Fibroblast of peridontal ligament (primary cell): ENCODE data around the gene ROR1.

Source experiments
- DNase-seq: peaks from one replicate; pipeline ENCODE4 v3.0.0-alpha.2; 2010; ENCODE audit errors: extremely low read depth

Gene ROR1

DNA sequence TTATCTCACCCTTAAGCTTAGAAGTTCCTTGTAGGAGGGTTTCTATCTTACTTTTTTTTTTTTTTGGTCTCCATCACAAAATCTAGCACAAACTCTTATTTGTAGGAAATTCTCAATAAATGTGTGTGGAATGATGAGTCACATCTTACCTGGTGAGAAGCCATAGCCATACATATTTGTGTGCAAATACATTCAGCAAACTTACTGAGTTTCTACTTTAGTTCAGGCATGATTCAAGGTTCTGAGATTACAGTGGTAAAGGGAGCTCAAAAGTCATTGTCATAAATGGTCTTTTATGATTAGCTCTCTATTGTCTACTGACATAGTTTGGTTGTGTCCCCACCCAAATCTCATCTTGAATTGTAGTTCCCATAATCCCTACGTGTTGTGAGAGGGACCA, 236.5 kb downstream of the ROR1 start:
- DNase-seq = no peak

DNA sequence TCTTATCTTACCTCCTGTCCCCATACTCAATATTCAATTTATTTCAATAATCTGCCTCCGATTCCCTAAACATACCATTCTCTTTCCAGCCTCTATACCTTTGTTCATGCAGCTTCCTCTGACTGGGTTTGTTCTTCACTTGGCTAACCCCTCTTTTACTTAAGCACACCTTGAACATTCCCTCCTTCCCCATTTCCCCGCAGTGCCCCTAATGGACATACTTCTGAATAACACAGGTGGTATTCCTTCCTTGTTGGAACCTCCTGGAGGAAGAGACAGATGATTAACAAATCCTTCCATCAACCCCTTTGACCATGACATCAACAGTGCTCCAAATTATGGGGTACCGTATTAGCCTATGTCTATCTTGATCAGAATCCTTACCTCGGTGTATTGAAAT, 239.6 kb downstream of the ROR1 start:
- DNase-seq = no peak

DNA sequence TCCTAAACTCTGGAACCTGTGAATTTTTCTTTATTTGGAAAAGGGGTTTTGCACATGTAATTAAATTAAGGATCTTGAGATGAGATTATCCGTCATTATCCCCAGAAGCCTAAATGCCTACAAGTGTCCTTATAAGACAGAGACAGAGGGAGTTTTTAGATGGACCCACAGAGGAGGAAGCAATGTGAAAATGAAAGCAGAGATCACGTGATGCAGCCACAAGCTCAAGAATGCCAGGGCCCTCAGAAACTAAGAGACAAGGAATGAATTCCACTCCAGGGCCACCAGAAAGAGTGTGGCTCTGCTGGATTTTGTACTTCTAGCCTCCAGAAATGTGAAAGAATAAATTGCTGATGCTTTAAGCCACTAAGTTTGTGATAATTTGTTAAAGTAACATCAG, 246.0 kb downstream of the ROR1 start:
- DNase-seq = peak; percentile 79

DNA sequence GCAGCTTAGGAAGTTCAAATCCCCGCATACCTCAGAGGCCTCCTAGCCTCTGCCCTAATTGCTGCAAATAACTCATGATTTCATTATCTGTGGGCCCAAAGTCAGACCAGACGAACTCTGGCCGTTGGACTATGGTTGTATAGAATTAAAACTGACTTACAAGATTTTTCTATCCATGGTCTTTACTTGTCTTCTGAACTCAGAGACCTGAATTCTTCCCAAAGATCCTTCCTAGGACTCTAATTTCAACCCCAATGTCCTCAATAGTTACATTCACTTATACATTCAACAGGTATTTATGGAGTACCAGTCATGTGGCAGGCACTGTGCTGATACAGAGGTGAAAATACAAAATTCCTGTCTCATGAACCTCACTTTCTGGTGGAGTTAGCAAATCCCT, 247.2 kb downstream of the ROR1 start:
- no peak for DNase-seq

DNA sequence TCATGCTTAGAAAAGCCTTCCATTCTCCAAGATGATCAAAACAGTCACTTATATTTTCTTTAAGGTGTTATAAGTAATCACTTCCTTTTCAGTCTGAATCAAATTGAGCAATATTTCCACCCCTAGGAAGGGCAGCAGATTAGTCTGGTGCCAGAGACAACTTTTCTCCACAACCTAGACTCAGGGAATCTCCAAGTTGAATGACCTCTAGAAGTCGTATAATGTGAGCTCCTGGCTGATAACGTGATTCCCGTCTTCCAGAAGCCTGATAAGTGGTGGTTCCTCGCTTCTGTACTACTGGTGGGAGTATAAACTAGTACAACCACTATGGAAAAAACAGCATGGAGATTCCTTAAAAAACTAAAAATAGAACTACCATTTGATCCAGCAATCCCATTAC, 251.2 kb downstream of the ROR1 start:
- no peak for DNase-seq

DNA sequence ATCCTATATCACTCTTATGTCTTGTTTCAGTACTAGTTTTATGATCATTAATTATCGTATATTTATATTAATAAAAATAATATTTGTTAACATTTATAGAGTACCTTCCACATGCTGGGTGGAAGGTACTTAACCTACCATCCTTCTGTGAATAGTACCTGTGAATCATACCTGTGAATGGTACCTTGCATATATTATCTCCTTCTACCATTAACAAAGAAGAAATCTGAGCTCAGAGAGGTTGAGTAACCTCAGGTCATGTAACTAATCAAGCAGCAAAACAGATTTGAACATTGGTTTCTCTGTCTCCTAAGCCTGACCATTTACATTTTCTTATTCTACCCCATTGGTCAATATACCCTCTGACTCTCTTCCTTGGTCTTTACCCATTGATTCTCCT, 255.2 kb downstream of the ROR1 start:
- DNase-seq = no peak

DNA sequence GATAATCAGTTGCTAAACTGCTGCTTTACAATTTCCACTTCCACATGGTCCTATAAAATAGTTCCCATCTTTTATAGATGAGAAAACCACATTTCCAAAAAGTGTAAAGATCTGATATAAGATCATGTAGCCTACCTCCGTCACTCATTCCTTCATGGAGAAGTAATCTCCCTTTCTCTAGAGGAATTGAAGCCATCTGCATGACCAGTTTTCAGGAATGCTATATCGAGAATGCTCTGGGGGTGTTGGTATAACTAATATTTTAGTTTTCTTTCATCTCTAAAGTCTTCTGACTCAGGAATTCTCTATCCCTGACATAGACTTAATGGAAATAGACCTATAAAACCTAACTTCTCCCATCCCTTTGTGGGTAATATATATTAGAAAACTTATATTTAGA, 256.6 kb downstream of the ROR1 start:
- DNase-seq = no peak

DNA sequence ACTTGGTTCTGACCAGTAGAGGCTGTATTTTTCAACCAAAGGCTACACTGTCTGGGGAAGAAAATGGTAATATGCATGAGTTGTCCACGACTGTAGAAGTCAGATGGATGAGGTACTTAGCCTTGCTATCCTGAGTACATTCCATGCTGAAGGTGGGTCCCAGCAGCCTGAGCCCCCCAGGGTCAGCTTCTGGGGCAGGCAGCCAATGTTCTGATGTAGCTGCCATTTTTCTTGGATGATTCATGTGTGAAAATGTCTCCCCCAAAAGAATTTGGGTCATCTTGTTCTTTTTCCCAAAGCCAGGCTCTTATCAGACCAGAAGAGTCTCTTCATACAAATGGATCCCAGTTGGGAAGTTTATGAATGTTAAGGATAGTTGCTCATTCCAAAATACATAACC, 257.4 kb downstream of the ROR1 start:
- no peak for DNase-seq

DNA sequence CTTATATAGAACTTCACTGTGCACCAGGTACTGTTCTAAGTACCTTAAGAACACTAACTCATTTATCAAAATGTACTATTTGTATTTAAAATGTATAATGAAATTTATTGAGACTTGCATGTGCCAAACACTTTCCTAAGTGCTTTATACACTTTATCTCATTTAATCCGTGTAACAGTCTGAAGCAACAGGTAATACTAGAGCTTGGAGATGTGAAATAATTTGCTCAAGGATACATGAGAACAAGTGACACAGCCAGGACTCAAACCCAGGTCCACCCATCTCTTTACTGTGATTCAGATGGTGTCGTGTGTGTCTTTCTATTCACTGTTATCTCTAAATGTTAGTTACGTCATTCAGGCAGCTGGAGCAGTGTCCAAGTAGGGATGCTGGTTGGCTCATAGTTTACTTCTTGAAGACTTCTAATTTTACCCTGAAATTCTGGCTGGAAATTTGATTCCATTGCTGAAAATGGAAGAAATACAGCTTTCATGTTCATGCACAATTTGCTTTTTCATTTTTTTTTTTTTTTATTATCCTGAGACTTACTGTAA, 259.9 kb downstream of the ROR1 start:
- peak; percentile 90 for DNase-seq

DNA sequence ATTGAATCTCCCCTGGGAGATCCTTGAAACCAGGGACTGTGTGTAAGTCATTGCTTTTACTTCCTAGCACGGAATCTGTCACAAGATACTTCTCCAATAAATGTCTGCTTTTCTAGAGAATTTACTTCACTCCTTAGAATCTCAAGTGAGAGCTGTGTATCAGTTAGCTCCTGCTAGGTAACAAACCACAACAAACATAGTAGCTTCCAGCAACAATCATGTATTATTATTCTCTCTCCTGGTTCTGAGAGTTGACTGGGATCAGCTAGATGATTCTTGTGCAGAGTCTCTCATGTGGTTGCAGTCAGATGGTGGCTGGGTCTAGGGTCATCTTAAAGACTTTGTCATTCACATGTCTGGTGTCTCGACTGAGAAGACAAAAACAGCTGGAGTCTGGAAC, 262.7 kb downstream of the ROR1 start:
- DNase-seq = no peak

DNA sequence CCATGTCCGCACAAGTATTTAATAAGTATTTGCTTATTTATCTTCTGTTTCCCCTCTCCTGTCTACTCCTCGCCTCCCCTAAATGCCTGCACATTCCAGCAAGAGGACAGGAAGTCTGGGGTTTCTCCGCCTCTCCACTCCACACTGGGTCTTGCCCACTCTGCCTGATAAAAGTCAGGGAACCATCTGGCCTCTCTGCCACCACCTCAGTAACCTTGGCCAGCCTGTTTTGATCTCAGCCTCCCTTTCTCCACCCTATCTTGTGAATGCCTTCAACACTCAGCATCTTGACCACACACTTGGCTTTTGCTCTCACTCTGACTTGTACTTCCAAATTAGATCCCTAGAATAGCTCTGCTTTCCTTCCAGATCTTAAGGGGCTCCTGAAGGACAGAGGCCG, 264.3 kb downstream of the ROR1 start:
- peak; percentile 43 for DNase-seq

DNA sequence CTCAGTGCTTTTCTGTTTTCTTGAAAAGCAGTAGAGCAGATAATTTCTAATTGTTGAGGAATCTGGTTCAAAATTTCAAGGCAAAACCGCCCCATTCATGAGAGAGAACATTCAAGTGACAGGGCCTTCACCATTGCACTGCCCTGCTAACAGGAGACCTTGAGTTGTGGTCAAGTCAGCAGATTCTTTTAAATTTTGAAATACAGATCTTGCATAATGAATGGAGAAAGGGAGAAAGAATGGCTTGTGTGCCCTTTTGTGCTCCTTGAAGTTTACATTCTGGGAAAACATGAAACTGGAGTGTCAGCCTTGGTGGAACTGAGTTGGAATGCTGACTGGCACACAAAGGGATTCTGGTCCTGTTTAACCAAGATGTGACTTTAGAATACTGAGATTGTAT, 265.1 kb downstream of the ROR1 start:
- peak; percentile 85 for DNase-seq

DNA sequence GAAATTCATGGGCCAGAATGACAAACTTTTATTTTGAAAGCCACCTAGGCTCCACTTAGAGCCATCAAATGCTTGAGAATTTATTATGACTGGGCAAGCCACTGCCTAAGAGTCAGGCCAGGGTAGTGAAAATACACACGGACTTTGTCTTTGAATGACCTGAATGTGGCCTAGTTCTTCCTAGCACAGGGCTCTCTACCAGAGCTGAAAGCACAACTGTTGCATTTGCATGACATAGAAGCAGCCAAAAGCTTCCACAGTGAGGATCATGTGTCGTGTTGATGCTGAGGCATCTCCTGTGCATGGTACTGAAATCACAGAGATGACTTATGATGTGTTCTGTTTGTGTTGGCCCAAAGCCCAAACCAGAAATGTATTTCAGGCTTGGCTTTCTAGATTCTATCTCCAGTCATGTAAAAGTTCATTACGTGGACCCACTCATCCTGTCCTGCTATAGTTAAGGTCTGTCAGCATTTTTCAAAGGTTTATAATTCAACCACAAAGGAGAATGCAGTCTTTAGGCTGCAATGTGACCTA, 265.6 kb downstream of the ROR1 start:
- peak; percentile 99 for DNase-seq

DNA sequence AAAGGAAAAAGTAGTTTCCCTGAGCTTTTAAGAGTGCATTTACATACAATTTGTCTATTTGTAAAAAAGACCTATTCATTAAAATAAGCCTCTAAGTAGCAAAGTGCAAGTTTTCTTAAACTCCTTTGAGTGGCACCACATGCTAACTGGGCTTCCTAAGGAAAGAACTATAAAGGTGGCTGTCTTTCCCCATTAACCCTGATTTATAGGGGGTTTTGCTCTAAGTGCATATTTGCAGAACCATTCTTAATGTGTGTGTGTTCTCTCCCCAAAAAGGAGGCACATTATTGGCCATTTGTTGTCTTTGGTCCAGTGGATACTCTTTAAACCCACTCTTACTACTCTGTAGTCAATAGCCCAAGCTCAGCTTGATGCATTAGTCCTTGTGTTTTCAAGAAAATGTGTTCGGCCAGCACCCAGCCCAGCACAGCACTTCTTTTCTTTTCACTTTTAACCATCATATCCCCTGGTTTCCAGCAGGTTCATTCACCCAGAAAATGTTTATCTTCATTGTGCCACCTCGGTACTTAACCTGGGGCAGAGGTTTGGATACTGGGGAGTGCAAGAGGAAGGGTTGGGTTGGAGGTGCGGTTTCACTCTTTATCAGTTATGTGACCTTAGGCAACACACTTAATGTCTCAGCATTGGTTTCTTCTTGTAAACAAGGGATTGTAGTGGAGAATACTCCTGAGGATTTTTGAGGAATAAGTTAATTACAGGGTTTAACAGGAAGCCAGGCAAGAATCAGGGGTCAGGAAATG, 267.7 kb downstream of the ROR1 start:
- DNase-seq = no peak

DNA sequence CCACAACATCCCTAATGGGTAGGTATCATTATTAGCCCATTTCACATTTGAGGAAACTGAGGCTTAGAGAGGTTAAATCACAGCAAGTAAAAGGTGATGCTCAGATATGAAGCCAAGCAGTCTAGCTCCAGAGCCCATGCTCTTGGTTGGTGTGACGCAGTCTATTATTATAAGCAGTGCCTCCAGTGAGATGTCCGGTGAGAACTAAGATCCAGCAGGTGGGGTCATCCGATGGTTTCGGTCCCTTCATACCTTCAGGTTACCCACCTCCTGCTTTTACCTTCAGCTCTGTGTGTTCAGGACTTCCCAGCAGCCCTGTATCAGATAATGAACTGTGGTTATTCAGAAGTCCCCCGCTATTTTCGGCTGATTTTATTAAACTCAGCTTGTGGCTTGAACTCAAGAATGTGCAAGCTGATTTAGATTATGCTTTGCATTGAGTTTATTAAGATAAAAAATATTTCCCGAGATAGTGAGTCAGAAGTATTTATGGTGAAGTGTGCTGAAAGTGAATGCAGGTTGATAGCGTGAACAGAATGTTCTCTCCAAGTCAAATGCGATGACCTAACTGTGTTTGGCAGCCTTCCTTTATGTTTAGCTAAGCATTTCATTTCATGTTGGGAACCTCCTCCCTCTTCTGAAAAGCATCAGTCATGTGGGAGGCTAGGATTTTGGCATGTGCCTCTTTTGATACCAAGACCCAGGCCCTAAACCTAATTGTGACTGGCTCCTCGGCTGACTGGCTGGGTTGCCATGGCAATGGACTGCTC, 268.7 kb downstream of the ROR1 start:
- DNase-seq = peak; percentile 96

DNA sequence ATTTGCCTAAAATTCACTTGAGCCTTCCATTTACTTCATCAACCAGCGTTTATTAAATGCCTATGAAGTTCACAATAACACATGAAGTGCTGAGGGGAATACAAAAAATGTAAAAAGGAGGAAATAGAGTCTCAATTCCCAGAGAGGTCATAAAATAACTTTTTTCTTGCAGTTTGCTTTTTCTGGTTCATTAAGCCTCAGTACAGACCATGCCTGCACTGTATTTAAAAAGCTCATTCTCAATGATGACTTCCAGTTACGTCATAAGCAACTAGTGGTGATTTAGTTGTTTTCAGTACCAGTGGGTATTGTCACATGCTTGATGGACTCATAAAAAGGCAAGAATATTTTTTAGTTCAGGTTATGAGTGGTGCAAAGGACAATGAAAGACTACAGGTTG, 269.5 kb downstream of the ROR1 start:
- peak; percentile 42 for DNase-seq

DNA sequence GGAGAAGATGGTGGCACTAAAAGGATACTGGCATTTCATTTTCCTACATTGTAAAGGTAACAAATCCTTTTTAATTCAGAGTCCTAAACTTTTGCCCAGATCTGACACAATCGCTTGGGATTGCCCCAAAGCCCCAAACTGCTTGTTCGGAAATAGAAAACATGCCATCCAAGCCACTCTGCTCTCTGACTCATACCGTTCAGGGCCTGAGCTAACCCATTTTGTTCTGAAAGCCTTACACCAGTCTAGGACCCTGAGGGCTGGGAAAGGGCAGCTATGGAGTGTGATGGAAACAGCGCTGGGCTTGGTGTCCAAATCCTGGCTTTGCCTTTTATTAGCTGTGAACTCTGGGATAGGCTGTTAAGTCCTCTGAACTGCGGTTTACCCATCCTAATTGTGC, 270.2 kb downstream of the ROR1 start:
- peak; percentile 77 for DNase-seq

DNA sequence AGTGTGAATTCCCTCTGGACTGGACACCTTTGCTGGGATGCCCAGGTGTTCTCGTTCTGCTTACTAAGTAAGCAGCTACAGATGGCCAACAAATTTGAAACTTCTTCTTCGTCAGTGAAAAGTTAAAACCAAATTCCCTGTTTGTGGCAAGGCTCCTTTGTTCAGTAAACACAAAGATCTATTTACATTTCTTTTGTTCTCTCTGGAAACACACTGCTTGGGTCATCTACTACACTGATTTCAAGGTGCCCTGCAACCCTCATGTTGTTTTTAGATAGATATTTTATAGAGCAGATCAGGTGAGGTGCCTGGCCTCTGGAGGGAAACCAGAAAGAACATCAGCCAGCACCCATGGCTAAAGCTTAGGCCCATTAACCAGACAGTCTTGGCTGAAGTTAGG, 272.4 kb downstream of the ROR1 start:
- DNase-seq = no peak

DNA sequence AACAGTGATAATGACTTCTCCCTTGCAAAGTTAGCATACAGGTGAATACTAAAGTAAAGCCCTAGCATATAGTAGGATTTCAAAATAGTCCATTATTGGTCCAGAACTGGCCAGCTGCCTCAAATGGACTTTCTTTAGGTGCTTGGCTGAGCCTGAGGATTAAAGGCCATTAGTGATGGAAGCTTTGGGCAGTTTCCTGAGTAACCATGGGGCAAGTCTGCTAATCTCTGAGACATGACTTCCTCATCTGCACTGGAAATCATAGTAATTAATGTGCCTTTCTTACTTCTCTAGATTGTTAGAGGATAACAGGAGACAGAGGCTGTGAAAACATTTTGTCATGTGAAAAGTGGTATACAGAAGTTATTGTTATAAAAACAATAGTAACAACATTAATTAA, 273.1 kb downstream of the ROR1 start:
- no peak for DNase-seq

DNA sequence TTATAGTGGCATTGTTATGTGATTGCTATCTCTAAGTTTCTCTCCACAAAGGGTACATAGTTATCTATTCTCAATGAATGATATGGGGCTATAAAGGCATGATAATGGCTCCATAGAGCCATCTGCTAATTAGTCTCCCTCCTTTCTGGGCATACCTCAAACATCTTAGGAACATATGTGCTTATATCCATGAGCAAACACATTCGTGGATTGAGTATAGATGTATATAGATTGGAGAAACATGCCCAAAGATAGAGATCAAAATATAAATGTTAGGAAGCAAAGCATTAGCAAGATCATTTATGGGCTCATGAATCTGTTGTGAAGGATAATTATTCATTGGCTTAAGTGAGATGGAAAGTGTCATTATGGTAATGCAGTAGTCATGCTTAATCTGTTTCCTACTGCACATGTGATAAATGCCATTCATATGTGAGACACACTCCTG, 273.8 kb downstream of the ROR1 start:
- DNase-seq = no peak

DNA sequence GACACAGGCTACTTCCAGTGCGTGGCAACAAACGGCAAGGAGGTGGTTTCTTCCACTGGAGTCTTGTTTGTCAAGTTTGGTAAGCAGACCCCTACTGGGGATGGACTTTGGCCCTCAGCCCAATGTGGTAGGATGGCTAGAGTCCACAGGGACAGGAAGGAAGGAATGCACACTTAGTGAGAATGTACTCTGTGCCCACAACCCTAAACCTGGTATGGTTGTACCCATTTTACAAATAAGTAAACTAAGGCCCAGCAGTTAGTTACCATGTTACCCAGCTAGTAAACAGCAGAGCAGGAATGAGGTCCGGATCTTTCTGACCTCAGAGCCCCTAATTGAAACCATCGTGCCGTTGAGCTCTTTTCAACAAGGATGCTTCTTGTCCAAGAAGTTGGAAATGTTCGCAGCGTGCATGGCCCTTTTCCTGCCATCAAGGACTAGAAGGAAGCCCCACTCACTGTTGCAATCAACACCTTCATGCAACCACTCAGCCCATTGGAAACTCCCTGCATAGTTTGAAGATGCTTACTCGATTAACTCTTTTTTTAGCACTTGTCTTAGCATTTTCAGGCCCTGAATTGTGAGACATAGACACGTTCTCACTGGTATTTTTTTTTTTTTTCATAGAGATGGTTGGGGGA, 276.2 kb downstream of the ROR1 start:
- DNase-seq = no peak

DNA sequence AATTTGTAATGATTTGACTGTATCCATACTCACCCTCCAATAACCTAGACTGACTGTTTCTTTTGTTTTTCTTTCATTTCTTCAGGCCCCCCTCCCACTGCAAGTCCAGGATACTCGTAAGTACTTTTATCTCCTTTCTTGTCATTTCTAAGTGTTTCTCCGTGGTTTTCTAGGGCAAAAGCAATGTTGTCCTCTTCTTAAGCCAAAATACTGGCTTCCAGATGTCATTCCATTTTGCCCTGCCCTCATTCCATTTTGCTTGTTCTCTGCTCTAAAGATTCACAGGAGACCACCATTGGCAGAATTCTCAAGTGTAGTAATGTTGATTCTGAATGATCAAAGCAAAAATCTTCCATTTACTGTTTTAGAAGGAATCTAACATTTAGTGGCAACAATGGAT, 276.8 kb downstream of the ROR1 start:
- no peak for DNase-seq
